GM12878 (cell line): ENCODE data around the gene GPR153. TPM values are rescaled to one million over a fixed set of nuclear protein-coding genes. Genes with fewer than 3 reads are reported as not detected.

Experiments
- ATAC-seq: fragments of 200-7000 bp; cut with Tn5 transposase; 3 replicates; pipeline ENCODE4 v1.9.1; 2020; ENCODE audit warnings: mild to moderate bottlenecking, moderate library complexity
- BruUV-seq: library from RNA; stranded (reverse); fragments of 400-500 nt; replicated peaks from 2 replicates; lab custom pipeline; 2021; lab: Mats Ljungman, UMichigan
- CTCF ChIA-PET: fragments of 300-600 bp; sonication (Branson Sonifier 250); formaldehyde crosslinking; extraction: SDS; loops from one replicate; lab custom pipeline; 2021; ENCODE audit warnings: inconsistent platforms; lab: Yijun Ruan, JAX
- POLR2A ChIA-PET: fragments of 350-600 bp; formaldehyde crosslinking; extraction: SDS; loops from one replicate; lab custom pipeline; 2021; ENCODE audit warnings: inconsistent platforms; lab: Charles Lee
- RAD21 ChIA-PET: fragments of 300-600 bp; sonication (Branson Sonifier 250); formaldehyde crosslinking; loops from one replicate; lab custom pipeline; 2023; ENCODE audit warnings: antibody characterized with exemption; ENCODE audit not compliant: unreplicated experiment; lab: Charles Lee
- SMC1A ChIA-PET: fragments of 300-600 bp; sonication (Branson Sonifier 250); formaldehyde crosslinking; loops from one replicate; lab custom pipeline; 2023; ENCODE audit not compliant: unreplicated experiment, uncharacterized antibody; lab: Charles Lee
- DNase-seq: peaks from one replicate; pipeline ENCODE4 v3.0.0-alpha.2; 2011; ENCODE audit warnings: low read depth, low spot score
- FAIRE-seq: peaks from 3 replicates; lab custom pipeline; 2011; peaks lifted over from hg19 to GRCh38; lab: Jason Lieb, UNC
- H2AFZ ChIP-seq: 2 replicates; pipeline ENCODE4 v1.6.0; 2011; ENCODE audit warnings: low read depth, low read length, control low read depth; ENCODE audit not compliant: control insufficient read depth
- H3K27ac ChIP-seq: 2 replicates; pipeline ENCODE4 v1.5.1; 2011; ENCODE audit warnings: control low read depth; ENCODE audit not compliant: control insufficient read depth, insufficient read depth
- H3K27me3 ChIP-seq, 2 experiments: replicated peaks in 1 of 2; 2 replicates each; pipeline versions ENCODE4 v1.6.0 to v1.6.1; 2011; ENCODE audit warnings: low read length in 1 of 2; ENCODE audit not compliant: control insufficient read depth in 2 of 2, insufficient read depth in 2 of 2
- H3K36me3 ChIP-seq, 2 experiments: 2 replicates each; pipeline ENCODE4 v1.5.1; 2011; ENCODE audit warnings: low read length in 1 of 2; ENCODE audit not compliant: control insufficient read depth in 2 of 2, insufficient read depth in 2 of 2
- H3K4me1 ChIP-seq: 2 replicates; pipeline ENCODE4 v1.6.1; 2011; ENCODE audit warnings: mild to moderate bottlenecking, low read length, moderate library complexity, mixed read lengths; ENCODE audit not compliant: control insufficient read depth, insufficient read depth
- H3K4me2 ChIP-seq: 2 replicates; pipeline ENCODE4 v1.6.0; 2011; ENCODE audit warnings: control low read depth; ENCODE audit not compliant: control insufficient read depth, insufficient read depth
- H3K4me3 ChIP-seq: fragments of 200-600 bp; sonication (generic); 2 replicates; pipeline ENCODE4 v1.5.1; 2016
- H3K79me2 ChIP-seq: 2 replicates; pipeline ENCODE4 v1.6.0; 2011; ENCODE audit warnings: low read length; ENCODE audit not compliant: control insufficient read depth, insufficient read depth
- H3K9ac ChIP-seq: 2 replicates; pipeline ENCODE4 v1.8.0; 2011; ENCODE audit warnings: low read length, control low read depth, mixed read lengths; ENCODE audit not compliant: control insufficient read depth, insufficient read depth
- H3K9me3 ChIP-seq: replicated peaks from 3 replicates; pipeline ENCODE4 v1.5.1; 2011; ENCODE audit warnings: mild to moderate bottlenecking, low read length; ENCODE audit not compliant: control insufficient read depth, insufficient read depth
- H4K20me1 ChIP-seq: 2 replicates; pipeline ENCODE4 v1.6.0; 2011; ENCODE audit not compliant: control insufficient read depth, insufficient read depth
- BRCA1 ChIP-seq: IDR thresholded peaks from 2 replicates; pipeline ENCODE4 v1.6.1; 2011; ENCODE audit warnings: low read depth, low read length, improper control_type of control experiment
- CBX3 ChIP-seq: fragments of 200-600 bp; sonication (generic); IDR thresholded peaks from 2 replicates; pipeline ENCODE4 v1.6.1; 2016; ENCODE audit warnings: low read depth, borderline replicate concordance
- CEBPB ChIP-seq, 2 experiments: fragments of 150-350 bp in 1 of 2; IDR thresholded peaks; 2 replicates each; pipeline ENCODE4 v1.6.1; 2012 to 2014; ENCODE audit warnings: low read depth in 2 of 2, low read length in 2 of 2, borderline replicate concordance in 1 of 2, inconsistent platforms in 1 of 2
- CREB1 ChIP-seq: IDR thresholded peaks from 2 replicates; pipeline ENCODE4 v1.6.1; 2012; ENCODE audit warnings: low read depth, mild to moderate bottlenecking, inconsistent platforms
- E2F8 ChIP-seq: fragments of 450-650 bp; IDR thresholded peaks from 2 replicates; pipeline ENCODE4 v1.6.1; 2018; ENCODE audit warnings: mild to moderate bottlenecking, low read depth, moderate library complexity; ENCODE audit not compliant: partially characterized antibody
- EED ChIP-seq: sonication (generic); IDR thresholded peaks from 2 replicates; pipeline ENCODE4 v1.6.1; 2016; ENCODE audit warnings: antibody characterized with exemption, low read depth
- JUNB ChIP-seq: IDR thresholded peaks from 2 replicates; pipeline ENCODE4 v1.6.1; 2016; ENCODE audit warnings: antibody characterized with exemption, mild to moderate bottlenecking
- KAT2A ChIP-seq: conservative IDR thresholded peaks from 2 replicates; pipeline ENCODE4 v1.6.1; 2011; ENCODE audit warnings: low read depth, low read length; ENCODE audit not compliant: control insufficient read depth
- KLF5 ChIP-seq: fragments of 450-650 bp; IDR thresholded peaks from 2 replicates; pipeline ENCODE4 v1.6.1; 2014; ENCODE audit warnings: mild to moderate bottlenecking; ENCODE audit not compliant: partially characterized antibody
- MEF2A ChIP-seq: IDR thresholded peaks from 2 replicates; pipeline ENCODE4 v1.6.1; 2011; ENCODE audit warnings: low read depth, mild to moderate bottlenecking, low read length, moderate library complexity; ENCODE audit not compliant: insufficient read depth
- MYC ChIP-seq: IDR thresholded peaks from 2 replicates; pipeline ENCODE4 v1.6.1; 2011; ENCODE audit warnings: mild to moderate bottlenecking, low read length, moderate library complexity, inconsistent platforms; ENCODE audit not compliant: insufficient read depth, insufficient replicate concordance, insufficient read length, severe bottlenecking
- NFIC ChIP-seq: IDR thresholded peaks from 2 replicates; pipeline ENCODE4 v1.6.1; 2012; ENCODE audit warnings: low read depth, mild to moderate bottlenecking, inconsistent platforms, low read length, moderate library complexity
- NR2C1 ChIP-seq: fragments of 450-650 bp; IDR thresholded peaks from 2 replicates; pipeline ENCODE4 v1.6.1; 2017; ENCODE audit warnings: antibody characterized with exemption, mild to moderate bottlenecking, moderate library complexity
- NR2C2 ChIP-seq: IDR thresholded peaks from 2 replicates; pipeline ENCODE4 v1.6.1; 2011; ENCODE audit warnings: borderline replicate concordance, low read depth; ENCODE audit not compliant: control insufficient read depth, insufficient read length
- PAX5 ChIP-seq: IDR thresholded peaks from 2 replicates; pipeline ENCODE4 v1.6.1; 2011; ENCODE audit warnings: low read depth, low read length, borderline replicate concordance
- ZNF24 ChIP-seq: fragments of 450-650 bp; IDR thresholded peaks from 2 replicates; pipeline ENCODE4 v1.6.1; 2017; ENCODE audit warnings: antibody characterized with exemption, mild to moderate bottlenecking
- WGBS: methylation state at CpG from one replicate; pipeline ENCODE4 v1.1.6; 2016; ENCODE audit warnings: low lambda C conversion rate; ENCODE audit not compliant: insufficient replicate concordance, insufficient coverage; ENCODE audit errors: missing lambda C conversion rate; 5-methylcytosine and 5-hydroxymethylcytosine counted together
- in situ Hi-C: fragments of 300-500 bp; cut with MboI; formaldehyde crosslinking; loops from 9 replicates; pipeline ENCODE4 v1.14.3; 2018; ENCODE audit warnings: mixed read lengths
- intact Hi-C: fragments of 100-400 bp; cut with micrococcal nuclease; formaldehyde crosslinking; loops from one replicate; pipeline ENCODE4 v1.14.2; 2022; ENCODE audit not compliant: unreplicated experiment
- polyA plus RNA-seq, 11 experiments: library from polyadenylated mRNA; depleted of rRNA in 4 of 11; unstranded in 6 of 11; stranded (reverse) in 5 of 11; fragments of >200 nt; fragmentation: Nextera tagmentation in 4 of 11; fragmentation: Illumina TruSeq in 1 of 11; extraction: Ambion mirVana in 4 of 11; extraction: Trizol in 1 of 11; gene quantifications; 1 replicate in 1 of 11; 2 replicates in 10 of 11; pipeline versions ENCODE4 v1.2.1 to v1.2.3, GENCODE V29; 2011 to 2016; ENCODE audit warnings: inconsistent platforms in 2 of 11, missing spikeins in 2 of 11, low read depth in 1 of 11
- total RNA-seq, 4 experiments: library from RNA; depleted of rRNA in 3 of 4; stranded (reverse); fragments of >200 nt in 3 of 4; fragmentation: Illumina TruSeq in 1 of 4; extraction: Trizol in 1 of 4; gene quantifications; 2 replicates each; pipeline versions ENCODE4 v1.2.1 to v1.2.3, GENCODE V29; 2013 to 2021
- TF ChIP-seq, protein P1 (sequence below): fragments of 450-650 bp; IDR thresholded peaks from 2 replicates; pipeline ENCODE4 v1.6.1; 2018; ENCODE audit warnings: borderline replicate concordance, mild to moderate bottlenecking; ENCODE audit not compliant: partially characterized antibody
- TF ChIP-seq, protein P2 (sequence below): IDR thresholded peaks from 2 replicates; pipeline ENCODE4 v1.6.1; 2012; ENCODE audit warnings: low read depth, low read length, improper control_type of control experiment

Gene GPR153
- total and polyA plus RNA-seq, 10 of the 15 experiments (the other 5 are each of a cell fraction or from before 2014, with no cell fraction given), result 0.04 to 2.2 (median 0.54) TPM

GRCh38 chr1:6299557-6300165 lies 38.8 kb upstream of the GPR153 start:
- FAIRE-seq, result no peak
- intact Hi-C loops, result no loop called here
- TF ChIP-seq PAX5 (no peak), EED (0 out of 2 replicates have a peak, but pooled peaks have one; percentile 32), CEBPB (IDR thresholded peaks at IDR 0.05; ENCODE audit: borderline replicate concordance in 1 of 2, low read depth in 2 of 2, low read length in 2 of 2) (no peak), KAT2A (no peak), ZNF24 (no peak), MYC (no peak), E2F8 (no peak), MEF2A (no peak), CREB1 (no peak), KLF5 (no peak), BRCA1 (no peak), NR2C1 (no peak), NFIC (no peak), NR2C2 (no peak), CBX3 (no peak), JUNB (peak; percentile 12; the same call in 1 of the 2 replicates)
- TF ChIP-seq, protein P1, sequence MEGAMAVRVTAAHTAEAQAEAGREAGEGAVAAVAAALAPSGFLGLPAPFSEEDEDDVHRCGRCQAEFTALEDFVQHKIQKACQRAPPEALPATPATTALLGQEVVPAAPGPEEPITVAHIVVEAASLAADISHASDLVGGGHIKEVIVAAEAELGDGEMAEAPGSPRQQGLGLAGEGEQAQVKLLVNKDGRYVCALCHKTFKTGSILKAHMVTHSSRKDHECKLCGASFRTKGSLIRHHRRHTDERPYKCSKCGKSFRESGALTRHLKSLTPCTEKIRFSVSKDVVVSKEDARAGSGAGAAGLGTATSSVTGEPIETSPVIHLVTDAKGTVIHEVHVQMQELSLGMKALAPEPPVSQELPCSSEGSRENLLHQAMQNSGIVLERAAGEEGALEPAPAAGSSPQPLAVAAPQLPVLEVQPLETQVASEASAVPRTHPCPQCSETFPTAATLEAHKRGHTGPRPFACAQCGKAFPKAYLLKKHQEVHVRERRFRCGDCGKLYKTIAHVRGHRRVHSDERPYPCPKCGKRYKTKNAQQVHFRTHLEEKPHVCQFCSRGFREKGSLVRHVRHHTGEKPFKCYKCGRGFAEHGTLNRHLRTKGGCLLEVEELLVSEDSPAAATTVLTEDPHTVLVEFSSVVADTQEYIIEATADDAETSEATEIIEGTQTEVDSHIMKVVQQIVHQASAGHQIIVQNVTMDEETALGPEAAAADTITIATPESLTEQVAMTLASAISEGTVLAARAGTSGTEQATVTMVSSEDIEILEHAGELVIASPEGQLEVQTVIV, result no peak
- TF ChIP-seq, protein P2, sequence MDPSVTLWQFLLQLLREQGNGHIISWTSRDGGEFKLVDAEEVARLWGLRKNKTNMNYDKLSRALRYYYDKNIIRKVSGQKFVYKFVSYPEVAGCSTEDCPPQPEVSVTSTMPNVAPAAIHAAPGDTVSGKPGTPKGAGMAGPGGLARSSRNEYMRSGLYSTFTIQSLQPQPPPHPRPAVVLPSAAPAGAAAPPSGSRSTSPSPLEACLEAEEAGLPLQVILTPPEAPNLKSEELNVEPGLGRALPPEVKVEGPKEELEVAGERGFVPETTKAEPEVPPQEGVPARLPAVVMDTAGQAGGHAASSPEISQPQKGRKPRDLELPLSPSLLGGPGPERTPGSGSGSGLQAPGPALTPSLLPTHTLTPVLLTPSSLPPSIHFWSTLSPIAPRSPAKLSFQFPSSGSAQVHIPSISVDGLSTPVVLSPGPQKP, result no peak

More at GRCh38 chr1:6299557-6300165, 38.8 kb upstream of the GPR153 start:
- no peaks in the 10 kb centered on the region for H3K27me3 ChIP-seq
- in situ Hi-C loops, result no loop called here
- no peaks in the 10 kb centered on the region for H3K9me3 ChIP-seq
- H3K4me3 ChIP-seq, result no peak overlapping the region
- ChIA-PET SMC1A (no interaction called here), POLR2A (no interaction called here), RAD21 (no interaction called here), CTCF (no interaction called here)
- DNase-seq (no peak), ATAC-seq (no peak; the same call in 2 of the 3 replicates)
- peaks cover 4% of the 10 kb centered on the region; the same call in 1 of the 2 replicates for H3K4me1 ChIP-seq
- WGBS, result 72% methylated on average over 15 of the region's 15 CpGs
- no peak overlapping the region for H3K4me2 ChIP-seq
- no peaks in the 10 kb centered on the region for H3K79me2 ChIP-seq
- H3K36me3 ChIP-seq, result peaks cover 0 to 5% of the 10 kb centered on the region in 2 experiments; a peak in 2 of 4 replicates
- no TSS peak for BruUV-seq
- no peak overlapping the region for H3K27ac ChIP-seq
- H2AFZ ChIP-seq, result no peak overlapping the region
- no peaks in the 10 kb centered on the region for H4K20me1 ChIP-seq
- H3K9ac ChIP-seq, result no peak overlapping the region
